A673 (cell line): ENCODE measurements around the gene CAV1.

Source experiments
- CTCF ChIP-seq: fragments of 300-800, 200-600 bp; sonication (generic); conservative IDR thresholded peaks from 2 replicates; pipeline ENCODE4 v1.5.1; 2017; ENCODE audit warnings: low read depth, mild to moderate bottlenecking, antibody characterized with exemption, low read length, moderate library complexity, mixed read lengths
- EZH2 ChIP-seq: fragments of 200-600 bp; sonication (generic); IDR thresholded peaks from 2 replicates; pipeline ENCODE4 v1.6.1; 2017; ENCODE audit warnings: borderline replicate concordance, low read depth, mild to moderate bottlenecking, mixed read lengths, antibody characterized with exemption, low read length; ENCODE audit not compliant: poor library complexity, severe bottlenecking

GRCh38 chr7:116522247-116522646, 2.6 kb upstream of the CAV1 start:
- TF ChIP-seq CTCF (no peak), EZH2 (no peak)
